ENCODE results near the gene EDA. TPM values are rescaled to one million over a fixed set of nuclear protein-coding genes. Genes with fewer than 3 reads are reported as not detected.

EDA gene
- total RNA-seq, 2 experiments from 2014 or later: 3.3 to 4.2 TPM

GRCh38 chrX:70038515-70038914, 422.6 kb downstream of the EDA start:
- Mint-ChIP-seq H3K36me3 (no peaks in the 10 kb centered on the region), H3K4me3 (no peak overlapping the region), H3K4me1 (ENCODE audit: low read depth) (no peaks in the 10 kb centered on the region), H3K9me3 (no peaks in the 10 kb centered on the region), H3K27me3 (no peaks in the 10 kb centered on the region), H3K27ac (no peak overlapping the region)
- no peak for DNase-seq
- intact Hi-C loops (cut with micrococcal nuclease): no loop called here
- POLR2A ChIA-PET: no interaction called here
- CTCF ChIA-PET: interaction anchor here (1.8 kb wide), 1 partner anchor 8 kb away, joined by 7 read pairs; no protein-coding TSS in a partner anchor

- CTCF ChIA-PET: interaction anchor here (1.8 kb wide), 1 partner anchor 8 kb away, joined by 7 read pairs; no protein-coding TSS in a partner anchor
- intact Hi-C loops (cut with micrococcal nuclease): no loop called here
- no peak overlapping the region for H3K27ac Mint-ChIP-seq
- POLR2A ChIA-PET: no interaction called here
- DNase-seq: no peak
- H3K4me3 Mint-ChIP-seq: no peak overlapping the region
- H3K27me3 Mint-ChIP-seq: no peaks in the 10 kb centered on the region
- no peaks in the 10 kb centered on the region for H3K9me3 Mint-ChIP-seq
- no peaks in the 10 kb centered on the region for H3K4me1 Mint-ChIP-seq (ENCODE audit: low read depth)
- no peaks in the 10 kb centered on the region for H3K36me3 Mint-ChIP-seq
These were observed 423.0 kb downstream of the EDA start for GRCh38 chrX:70038951-70039350.

GRCh38 chrX:70039758-70040157, 423.8 kb downstream of the EDA start:
- Mint-ChIP-seq H3K4me1 (ENCODE audit: low read depth) (no peaks in the 10 kb centered on the region), H3K4me3 (no peak overlapping the region), H3K36me3 (no peaks in the 10 kb centered on the region), H3K27ac (no peak overlapping the region), H3K9me3 (no peaks in the 10 kb centered on the region), H3K27me3 (no peaks in the 10 kb centered on the region)
- intact Hi-C loops (cut with micrococcal nuclease): no loop called here
- ChIA-PET CTCF (interaction anchor here (1.8 kb wide), 1 partner anchor 9 kb away, joined by 7 read pairs; no protein-coding TSS in a partner anchor), POLR2A (no interaction called here)
- DNase-seq: no peak

GRCh38 chrX:70041993-70042392, 426.1 kb downstream of the EDA start:
- Mint-ChIP-seq H3K4me1 (ENCODE audit: low read depth) (no peaks in the 10 kb centered on the region), H3K4me3 (no peak overlapping the region), H3K9me3 (no peaks in the 10 kb centered on the region), H3K27me3 (no peaks in the 10 kb centered on the region), H3K36me3 (no peaks in the 10 kb centered on the region), H3K27ac (no peak overlapping the region)
- no peak for DNase-seq
- POLR2A ChIA-PET: no interaction called here
- intact Hi-C loops (cut with micrococcal nuclease): no loop called here
- CTCF ChIA-PET: interaction anchor here (1.1 to 1.4 kb wide), 4 partner anchors 9 to 12 kb away, joined by 3 to 6 read pairs (median 4); no protein-coding TSS in a partner anchor

DNA sequence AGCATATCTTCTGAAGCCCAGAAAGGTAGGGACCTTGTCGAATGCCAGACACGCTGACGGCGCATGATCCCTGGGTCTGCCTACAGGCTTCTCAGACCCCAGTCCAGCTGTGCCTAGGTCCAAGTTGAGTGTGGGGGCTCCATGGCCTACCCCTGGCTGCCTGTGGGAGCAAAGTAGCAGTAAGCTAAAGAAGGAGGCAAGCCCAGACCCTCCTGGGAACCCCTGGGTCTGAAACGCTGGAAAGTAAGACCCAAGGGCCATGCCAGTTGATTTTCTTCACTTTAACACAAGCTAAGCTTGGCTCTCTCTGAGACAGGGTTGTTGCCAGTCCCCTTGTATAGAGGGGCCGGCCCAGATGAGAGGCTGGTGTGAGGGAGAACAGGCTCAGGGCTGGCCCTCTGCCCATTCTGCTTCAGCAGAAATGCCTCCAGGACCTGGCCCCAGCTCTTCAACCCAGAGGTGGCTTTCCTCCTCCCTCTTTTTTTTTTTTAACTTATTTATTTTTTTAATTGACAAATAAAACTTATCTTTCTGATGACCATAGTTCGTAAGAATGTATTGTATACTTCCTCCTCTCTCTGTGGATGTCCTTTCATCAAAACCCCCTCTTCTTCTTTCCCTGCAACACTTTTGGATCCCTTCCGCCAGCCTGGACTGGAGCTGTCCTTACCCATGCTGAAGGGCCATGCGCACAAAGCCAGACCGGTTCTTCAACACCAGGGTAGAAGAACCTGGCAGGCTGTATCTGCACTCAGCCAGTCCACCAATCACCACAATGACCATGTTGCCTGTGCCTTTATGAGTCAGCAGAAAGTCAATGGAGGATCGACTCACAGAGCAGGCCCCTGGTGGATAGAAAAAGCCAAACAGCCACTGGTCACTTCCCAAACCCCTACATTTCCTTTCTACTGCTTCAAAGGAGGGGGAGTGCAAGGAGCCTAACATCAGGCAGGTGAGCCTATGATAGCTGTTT, 426.8 kb downstream of the EDA start:
- CTCF ChIA-PET: interaction anchor here (1.1 kb wide), 2 partner anchors 10 to 12 kb away, joined by 3 to 6 read pairs; no protein-coding TSS in a partner anchor
- intact Hi-C loops (cut with micrococcal nuclease): no loop called here

DNA sequence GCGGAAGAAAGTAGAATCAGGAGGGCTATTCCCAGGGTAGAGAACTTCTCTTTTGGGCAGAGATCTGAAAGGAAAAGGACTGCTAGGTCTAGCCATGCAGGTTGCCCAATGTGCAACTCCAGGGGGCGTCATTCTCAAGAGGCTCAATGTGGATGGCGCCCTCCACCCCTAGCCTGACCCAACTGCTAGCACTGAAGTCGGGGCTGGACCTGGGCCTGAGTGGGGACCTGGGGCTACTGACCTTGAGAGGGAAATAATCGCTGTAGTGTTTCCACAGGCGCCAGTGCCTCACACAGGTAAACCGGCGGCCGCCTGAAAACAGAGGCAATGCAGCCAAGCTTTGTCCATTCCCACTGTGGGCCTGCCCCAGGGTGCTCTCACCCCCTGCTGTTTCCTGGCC, 427.8 kb downstream of the EDA start:
- Mint-ChIP-seq H3K27ac (no peak overlapping the region), H3K9me3 (no peaks in the 10 kb centered on the region), H3K36me3 (no peaks in the 10 kb centered on the region), H3K4me1 (ENCODE audit: low read depth) (no peaks in the 10 kb centered on the region), H3K27me3 (no peaks in the 10 kb centered on the region), H3K4me3 (no peak overlapping the region)
- DNase-seq: no peak
- ChIA-PET POLR2A (no interaction called here), CTCF (no interaction called here)
- intact Hi-C loops (cut with micrococcal nuclease): no loop called here

More for the DNA sequence above, 426.8 kb downstream of the EDA start:
- H3K4me1 Mint-ChIP-seq (ENCODE audit: low read depth): no peaks in the 10 kb centered on the region
- DNase-seq: no peak
- H3K27me3 Mint-ChIP-seq: no peaks in the 10 kb centered on the region
- H3K36me3 Mint-ChIP-seq: no peaks in the 10 kb centered on the region
- no peaks in the 10 kb centered on the region for H3K9me3 Mint-ChIP-seq
- POLR2A ChIA-PET: no interaction called here
- H3K4me3 Mint-ChIP-seq: no peak overlapping the region
- no peak overlapping the region for H3K27ac Mint-ChIP-seq

DNA sequence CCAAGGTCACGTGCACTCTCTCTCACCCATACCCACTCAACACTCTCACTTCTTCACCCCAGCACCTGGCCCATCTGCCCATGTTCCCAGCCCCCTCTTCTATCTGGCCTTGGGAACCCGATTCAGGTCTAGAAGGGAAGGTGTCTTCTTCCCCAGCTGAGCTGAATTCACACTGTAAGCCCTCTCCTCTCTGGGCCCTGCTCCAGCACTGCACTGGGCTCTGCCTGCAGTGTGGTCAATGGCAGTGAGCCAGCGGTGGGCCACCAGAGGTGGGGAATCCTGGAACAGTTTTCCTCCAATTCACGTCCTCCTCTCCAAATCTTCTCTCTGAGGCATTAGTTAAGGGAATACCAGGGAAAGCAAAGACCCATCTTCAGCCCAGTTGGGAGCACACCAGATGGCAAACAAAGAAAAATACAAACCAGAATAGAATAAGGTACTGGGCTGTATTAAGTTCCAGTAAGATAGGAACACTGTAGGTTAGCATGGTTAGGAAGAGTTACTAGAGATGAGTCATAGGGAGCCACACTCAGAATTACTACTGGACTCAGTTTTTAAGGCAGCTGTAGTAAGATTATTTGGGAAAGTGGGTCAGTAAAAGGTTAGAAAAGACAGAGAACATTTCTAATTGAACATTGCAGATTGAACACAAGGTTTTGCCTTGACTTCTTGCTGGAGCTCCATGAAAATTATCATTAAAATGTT, 428.8 kb downstream of the EDA start:
- Mint-ChIP-seq H3K27ac (no peak overlapping the region), H3K27me3 (no peaks in the 10 kb centered on the region), H3K36me3 (no peaks in the 10 kb centered on the region), H3K4me3 (no peak overlapping the region), H3K4me1 (ENCODE audit: low read depth) (no peaks in the 10 kb centered on the region), H3K9me3 (no peaks in the 10 kb centered on the region)
- POLR2A ChIA-PET: no interaction called here
- intact Hi-C loops (cut with micrococcal nuclease): no loop called here
- CTCF ChIA-PET: no interaction called here
- no peak for DNase-seq

DNA sequence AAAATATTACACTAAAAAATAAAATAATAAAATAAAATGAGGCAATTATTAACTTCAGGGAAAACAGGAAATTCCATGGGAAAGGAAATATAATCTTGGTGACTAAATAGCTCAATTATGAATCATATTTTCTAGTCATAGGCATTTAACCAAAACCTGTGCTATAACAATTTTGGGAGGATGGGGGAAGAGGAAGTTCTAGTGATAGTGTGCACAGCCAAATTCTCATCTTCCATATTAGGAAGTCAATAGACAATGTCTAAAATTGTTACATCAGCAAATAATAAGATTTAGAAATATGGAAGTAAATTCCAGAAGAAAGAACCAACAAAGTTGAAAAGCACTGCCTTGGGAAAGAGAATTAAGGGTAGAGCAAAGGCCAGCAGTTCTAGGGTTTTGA, 431.1 kb downstream of the EDA start:
- POLR2A ChIA-PET: no interaction called here
- Mint-ChIP-seq H3K4me3 (no peak overlapping the region), H3K4me1 (ENCODE audit: low read depth) (no peaks in the 10 kb centered on the region), H3K27me3 (no peaks in the 10 kb centered on the region), H3K9me3 (no peaks in the 10 kb centered on the region), H3K27ac (no peak overlapping the region), H3K36me3 (no peaks in the 10 kb centered on the region)
- CTCF ChIA-PET: no interaction called here
- intact Hi-C loops (cut with micrococcal nuclease): no loop called here
- DNase-seq: no peak

- H3K36me3 Mint-ChIP-seq: no peaks in the 10 kb centered on the region
- no peak overlapping the region for H3K4me3 Mint-ChIP-seq
- H3K9me3 Mint-ChIP-seq: no peaks in the 10 kb centered on the region
- ChIA-PET POLR2A (no interaction called here), CTCF (no interaction called here)
- H3K4me1 Mint-ChIP-seq (ENCODE audit: low read depth): no peaks in the 10 kb centered on the region
- DNase-seq: no peak
- H3K27me3 Mint-ChIP-seq: no peaks in the 10 kb centered on the region
- intact Hi-C loops (cut with micrococcal nuclease): no loop called here
- no peak overlapping the region for H3K27ac Mint-ChIP-seq
These were observed 433.5 kb downstream of the EDA start for GRCh38 chrX:70049406-70049805.

DNA sequence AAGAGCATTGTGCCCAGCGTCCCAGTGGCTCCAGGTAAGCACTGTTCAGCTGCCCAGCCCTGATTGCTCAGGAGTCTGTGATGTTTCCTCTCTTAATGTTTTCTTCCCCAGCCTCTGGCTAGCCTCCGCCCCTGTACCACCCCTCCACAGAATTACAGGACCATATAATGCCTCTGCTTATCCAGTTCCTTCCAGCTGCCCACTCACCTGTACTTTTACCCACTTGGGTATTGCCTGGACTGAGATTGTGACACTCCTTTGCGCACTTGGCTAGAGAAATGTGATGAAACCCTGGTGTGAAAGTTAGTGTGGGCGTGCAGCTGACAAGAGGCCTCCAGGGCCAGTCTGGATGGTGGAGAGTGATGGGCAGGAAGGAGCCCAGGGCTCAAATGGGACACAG, 434.0 kb downstream of the EDA start, which contains the start of gene AWAT2:
AWAT2 (minus strand) TSS at position 14 of the 400 bp plus-strand sequence; CDS start at position 8, 6 bp downstream.
- CTCF ChIA-PET: no interaction called here
- POLR2A ChIA-PET: no interaction called here
- Mint-ChIP-seq H3K4me3 (no peak within 1 kb of the TSS), H3K36me3 (no peaks in the 10 kb centered on the region), H3K9me3 (no peaks in the 10 kb centered on the region), H3K27me3 (no peaks in the 10 kb centered on the region), H3K4me1 (ENCODE audit: low read depth) (no peaks in the 10 kb centered on the region), H3K27ac (no peak within 1 kb of the TSS)
- intact Hi-C loops (cut with micrococcal nuclease): no loop called here
- DNase-seq: no peak

DNA sequence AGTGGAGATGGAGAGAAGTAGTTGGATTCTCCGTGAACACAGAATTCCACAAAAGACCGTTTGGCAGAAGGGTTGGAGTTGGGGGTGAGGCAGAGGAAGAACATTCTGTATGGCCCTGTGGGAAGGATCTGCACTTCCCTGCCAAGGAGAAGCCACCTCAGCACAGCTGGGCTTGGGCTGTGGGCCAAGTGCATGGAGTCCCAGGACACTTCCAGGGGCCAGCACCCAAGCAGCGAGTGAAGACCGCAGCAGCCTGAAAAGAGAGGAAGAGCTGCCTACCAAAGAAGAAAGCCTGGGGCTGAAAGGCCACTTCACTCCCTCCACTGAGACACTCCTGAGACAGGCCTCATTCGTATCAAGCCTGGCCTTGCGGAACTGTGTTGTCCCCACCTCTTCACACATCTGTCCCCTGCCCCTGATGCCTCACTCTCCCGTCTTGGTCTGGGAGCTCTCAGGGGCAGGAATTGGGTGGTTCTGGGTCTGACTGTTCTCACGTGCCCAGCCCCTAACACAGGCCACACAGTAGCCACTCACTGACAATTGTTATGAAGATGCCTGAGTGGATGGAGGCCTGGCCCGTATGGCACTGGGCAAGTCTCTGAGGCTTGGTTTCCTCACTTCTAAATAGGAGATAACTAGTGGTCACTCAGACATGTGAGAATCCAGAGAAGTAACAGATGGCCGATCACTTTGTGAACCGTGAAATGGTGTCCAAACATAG, 437.1 kb downstream of the EDA start:
- no peak for DNase-seq
- ChIA-PET CTCF (no interaction called here), POLR2A (no interaction called here)
- Mint-ChIP-seq H3K4me3 (no peak overlapping the region), H3K4me1 (ENCODE audit: low read depth) (no peaks in the 10 kb centered on the region), H3K27me3 (no peaks in the 10 kb centered on the region), H3K27ac (no peak overlapping the region), H3K9me3 (no peaks in the 10 kb centered on the region), H3K36me3 (no peaks in the 10 kb centered on the region)
- intact Hi-C loops (cut with micrococcal nuclease): no loop called here

DNA sequence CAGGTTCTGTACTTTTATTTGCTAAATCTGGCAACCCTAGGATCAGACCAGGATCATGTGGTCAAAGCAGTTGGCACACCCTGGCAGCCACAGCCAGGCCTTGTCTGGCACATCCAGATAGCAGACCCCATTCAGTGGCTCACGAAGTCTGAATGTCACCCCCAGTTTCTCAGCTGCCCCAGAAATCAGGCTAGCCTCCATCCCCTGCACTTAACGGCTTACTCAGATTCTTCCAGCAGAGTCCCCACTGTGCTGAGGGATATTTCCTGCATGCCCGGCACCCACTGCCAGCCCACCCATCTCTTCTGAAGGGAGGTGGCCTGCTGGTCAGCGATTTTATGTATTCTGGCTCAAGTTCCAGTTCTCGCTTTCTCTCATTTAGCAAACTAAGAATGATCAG, 438.5 kb downstream of the EDA start:
- intact Hi-C loops (cut with micrococcal nuclease): no loop called here

More for the DNA sequence above, 438.5 kb downstream of the EDA start:
- no peaks in the 10 kb centered on the region for H3K27me3 Mint-ChIP-seq
- no peak overlapping the region for H3K27ac Mint-ChIP-seq
- H3K9me3 Mint-ChIP-seq: no peaks in the 10 kb centered on the region
- POLR2A ChIA-PET: no interaction called here
- no peaks in the 10 kb centered on the region for H3K4me1 Mint-ChIP-seq (ENCODE audit: low read depth)
- no peak for DNase-seq
- CTCF ChIA-PET: no interaction called here
- H3K4me3 Mint-ChIP-seq: no peak overlapping the region
- H3K36me3 Mint-ChIP-seq: no peaks in the 10 kb centered on the region

All from activated CD4-positive, alpha-beta memory T cell treated with anti-CD3 and anti-CD28 coated beads for 36 hours (primary cell).